ENCODE measurements around the gene STK32B. TPM values are rescaled to one million over a fixed set of nuclear protein-coding genes. Genes with fewer than 3 reads are reported as not detected.
A peak's percentile ranks its signal among the peaks of the same experiment; 100 is the strongest.

The STK32B gene
- total RNA-seq, 1 donor from 2014 or later: 4.2 TPM

DNA sequence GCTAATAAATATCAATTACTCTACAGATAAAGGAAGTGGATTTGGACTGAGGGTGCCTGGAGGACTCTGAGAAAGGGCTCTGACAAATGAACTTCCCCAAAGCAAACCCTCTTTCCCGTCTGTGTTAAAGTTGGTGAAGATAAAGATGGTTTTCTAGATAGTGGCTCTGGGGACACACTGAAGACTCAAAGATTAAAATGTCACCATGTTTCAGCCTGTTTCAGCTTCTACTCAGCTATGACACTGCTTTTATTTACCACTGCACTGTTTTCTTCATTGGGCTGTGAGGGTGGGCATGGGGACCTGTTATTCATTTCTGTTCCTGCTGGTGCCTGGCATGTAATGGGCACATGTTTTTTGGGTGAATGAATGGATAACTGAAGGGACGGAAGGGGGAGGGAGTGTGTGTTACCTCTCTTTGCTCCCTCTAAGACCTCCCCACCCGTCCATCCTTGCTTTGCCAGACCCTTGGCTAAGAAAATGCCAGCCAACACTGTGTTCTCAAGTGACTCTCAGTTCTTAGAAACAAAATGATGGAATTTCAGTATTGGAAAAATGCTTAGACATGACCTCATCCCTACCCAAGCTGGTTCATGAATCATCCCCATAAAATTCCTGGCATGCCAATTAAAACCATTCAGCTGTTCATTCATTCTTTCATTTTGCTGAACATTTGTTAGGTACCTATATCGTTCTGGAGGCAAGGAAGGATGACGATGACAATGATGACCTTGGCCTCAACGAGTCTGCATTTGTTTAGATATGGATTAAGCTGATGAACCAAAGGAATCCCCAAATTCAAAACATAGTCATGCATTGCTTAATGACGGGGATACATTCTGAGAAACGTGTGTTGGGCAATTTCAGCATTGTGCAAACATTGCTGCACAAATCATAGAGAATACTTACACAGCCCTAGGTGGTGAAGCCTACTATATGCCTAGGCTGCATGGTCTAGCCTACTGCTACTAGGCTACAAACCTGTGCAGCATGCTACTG is 13.4 kb upstream of the STK32B start:
- H3K4me3 ChIP-seq (ENCODE audit: low read depth, low read length): no peak overlapping the region
- TF ChIP-seq, protein P1, sequence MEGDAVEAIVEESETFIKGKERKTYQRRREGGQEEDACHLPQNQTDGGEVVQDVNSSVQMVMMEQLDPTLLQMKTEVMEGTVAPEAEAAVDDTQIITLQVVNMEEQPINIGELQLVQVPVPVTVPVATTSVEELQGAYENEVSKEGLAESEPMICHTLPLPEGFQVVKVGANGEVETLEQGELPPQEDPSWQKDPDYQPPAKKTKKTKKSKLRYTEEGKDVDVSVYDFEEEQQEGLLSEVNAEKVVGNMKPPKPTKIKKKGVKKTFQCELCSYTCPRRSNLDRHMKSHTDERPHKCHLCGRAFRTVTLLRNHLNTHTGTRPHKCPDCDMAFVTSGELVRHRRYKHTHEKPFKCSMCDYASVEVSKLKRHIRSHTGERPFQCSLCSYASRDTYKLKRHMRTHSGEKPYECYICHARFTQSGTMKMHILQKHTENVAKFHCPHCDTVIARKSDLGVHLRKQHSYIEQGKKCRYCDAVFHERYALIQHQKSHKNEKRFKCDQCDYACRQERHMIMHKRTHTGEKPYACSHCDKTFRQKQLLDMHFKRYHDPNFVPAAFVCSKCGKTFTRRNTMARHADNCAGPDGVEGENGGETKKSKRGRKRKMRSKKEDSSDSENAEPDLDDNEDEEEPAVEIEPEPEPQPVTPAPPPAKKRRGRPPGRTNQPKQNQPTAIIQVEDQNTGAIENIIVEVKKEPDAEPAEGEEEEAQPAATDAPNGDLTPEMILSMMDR (conservative IDR thresholded peaks at IDR 0.05; ENCODE audit: low read depth, low read length): no peak
- DNase-seq (ENCODE audit: low read depth): peak; percentile 92

DNA sequence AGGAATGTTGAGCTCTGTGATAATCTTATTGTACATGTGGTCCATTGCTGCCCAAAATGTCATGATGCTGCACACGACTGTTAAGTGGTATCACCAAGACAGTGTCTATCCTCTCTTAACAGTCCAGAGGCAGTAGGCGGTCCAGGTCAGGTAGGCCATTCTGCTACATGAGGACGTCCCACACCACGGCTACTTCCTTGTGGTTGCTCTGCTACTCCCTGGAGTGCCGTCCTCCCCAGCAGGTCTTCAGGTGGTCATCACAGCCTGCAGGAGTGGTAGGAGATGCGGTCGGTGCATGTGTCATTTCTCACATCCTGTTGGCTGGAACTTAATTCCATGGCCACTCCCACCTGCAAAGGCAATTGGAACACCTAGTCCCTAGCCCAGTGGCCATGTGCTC is 11.5 kb upstream of the STK32B start:
- H3K4me3 ChIP-seq (ENCODE audit: low read depth, low read length): no peak overlapping the region
- TF ChIP-seq, protein P1 (conservative IDR thresholded peaks at IDR 0.05; ENCODE audit: low read depth, low read length): no peak
- no peak for DNase-seq (ENCODE audit: low read depth)

DNA sequence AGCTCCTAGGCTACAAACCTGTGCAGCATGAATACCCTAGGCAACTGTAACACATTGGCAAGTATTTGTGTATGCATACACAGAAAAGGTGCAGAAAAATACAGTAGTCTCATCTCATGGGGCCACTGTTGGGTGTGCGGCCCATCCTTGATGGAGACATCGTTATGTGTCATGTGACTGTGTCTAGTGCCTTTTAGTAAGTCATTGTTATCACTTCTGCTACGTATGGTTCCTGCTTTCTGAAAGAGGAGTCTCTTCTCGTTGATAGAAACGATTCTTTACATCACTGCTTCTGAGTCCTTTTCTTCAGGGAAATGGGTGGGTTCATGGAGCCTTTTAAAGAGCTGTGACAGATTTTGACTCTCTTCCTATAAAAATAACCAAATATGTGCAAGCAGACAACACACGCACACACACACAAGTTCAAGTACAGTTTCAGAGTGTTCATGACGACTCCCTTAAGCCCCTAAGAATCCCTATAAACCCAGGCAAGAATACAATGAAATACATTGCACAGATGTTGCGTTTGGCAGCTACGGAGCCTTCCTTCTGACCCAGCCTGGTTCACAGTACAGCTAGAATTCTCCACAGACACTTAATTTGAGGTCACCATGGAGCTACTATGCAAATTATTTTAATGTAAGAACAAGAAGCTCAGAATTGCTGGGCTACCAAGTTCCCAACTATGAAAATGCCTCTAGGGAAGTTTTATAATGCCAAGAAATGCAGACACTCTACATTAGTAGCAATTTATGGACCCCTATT is 10.2 kb upstream of the STK32B start:
- TF ChIP-seq, protein P1 (conservative IDR thresholded peaks at IDR 0.05; ENCODE audit: low read depth, low read length): no peak
- no peak overlapping the region for H3K4me3 ChIP-seq (ENCODE audit: low read depth, low read length)
- DNase-seq (ENCODE audit: low read depth): no peak

DNA sequence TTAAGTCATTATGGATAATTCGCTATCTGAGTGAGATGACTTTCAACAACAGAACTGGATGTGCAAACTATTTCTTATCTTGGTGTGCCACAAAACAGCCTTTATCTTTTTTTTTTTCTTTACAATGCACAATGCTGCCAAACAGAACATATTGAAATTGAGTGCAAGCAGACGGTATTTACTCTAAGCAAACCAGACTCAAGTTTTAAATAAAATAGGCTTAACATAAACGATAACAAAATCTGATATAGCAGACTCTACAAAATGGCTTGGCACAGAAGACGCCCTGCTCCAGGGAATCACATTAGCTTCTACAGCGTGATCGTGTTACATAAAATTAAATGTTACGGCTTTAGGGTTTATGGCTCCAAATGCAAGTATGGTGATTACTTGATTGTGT is 9.6 kb upstream of the STK32B start:
- no peak for DNase-seq (ENCODE audit: low read depth)
- TF ChIP-seq, protein P1 (conservative IDR thresholded peaks at IDR 0.05; ENCODE audit: low read depth, low read length): no peak
- no peak overlapping the region for H3K4me3 ChIP-seq (ENCODE audit: low read depth, low read length)

DNA sequence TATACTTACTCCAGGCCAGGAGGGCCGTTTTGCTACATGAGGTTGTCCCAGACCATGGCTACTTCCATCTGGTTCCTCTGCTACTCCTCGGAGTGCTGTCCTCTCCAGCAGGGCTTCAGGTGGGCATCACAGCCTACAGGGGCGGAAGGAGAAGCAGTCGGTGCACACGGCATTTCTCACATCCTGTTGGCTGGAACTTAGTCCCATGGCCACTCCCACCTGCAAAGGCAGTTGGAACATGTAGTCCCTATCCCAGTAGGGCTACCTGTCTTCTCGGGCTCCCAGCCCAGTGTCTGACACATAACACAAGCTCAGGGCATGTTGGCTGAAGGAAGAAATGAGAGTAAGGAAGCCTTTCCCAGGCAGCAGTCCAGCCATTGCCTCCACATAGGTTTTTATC is 7.7 kb upstream of the STK32B start:
- no peak for DNase-seq (ENCODE audit: low read depth)
- TF ChIP-seq, protein P1 (conservative IDR thresholded peaks at IDR 0.05; ENCODE audit: low read depth, low read length): no peak
- no peak overlapping the region for H3K4me3 ChIP-seq (ENCODE audit: low read depth, low read length)

- no peak overlapping the region for H3K4me3 ChIP-seq (ENCODE audit: low read depth, low read length)
- TF ChIP-seq, protein P1 (conservative IDR thresholded peaks at IDR 0.05; ENCODE audit: low read depth, low read length): no peak
- DNase-seq (ENCODE audit: low read depth): no peak
Observed at GRCh38 chr4:5044341-5044740, 6.9 kb upstream of the STK32B start.
